22Rv1 (cell line): Measurements from ENCODE around the gene TAS1R3.

ENCODE experiments used
- CTCF ChIP-seq: fragments of 450-650 bp; IDR thresholded peaks from 2 replicates; pipeline ENCODE4 v1.5.1; 2017; ENCODE audit warnings: mild to moderate bottlenecking
- ZFX ChIP-seq: fragments of 450-650 bp; IDR thresholded peaks from 2 replicates; pipeline ENCODE4 v1.6.1; 2017; ENCODE audit warnings: antibody characterized with exemption, borderline replicate concordance

GRCh38 chr1:1305300-1306069, 25.6 kb upstream of the TAS1R3 start:
- no peak for TF ChIP-seq CTCF
- TF ChIP-seq ZFX: no peak
